ENCODE results near the gene SLC11A2.
"Not testable (repeated sequence)": the region's sequence is repeated elsewhere in the genome, so short reads cannot be mapped to it uniquely, and the experiment has no call there.

Gene SLC11A2

DNA sequence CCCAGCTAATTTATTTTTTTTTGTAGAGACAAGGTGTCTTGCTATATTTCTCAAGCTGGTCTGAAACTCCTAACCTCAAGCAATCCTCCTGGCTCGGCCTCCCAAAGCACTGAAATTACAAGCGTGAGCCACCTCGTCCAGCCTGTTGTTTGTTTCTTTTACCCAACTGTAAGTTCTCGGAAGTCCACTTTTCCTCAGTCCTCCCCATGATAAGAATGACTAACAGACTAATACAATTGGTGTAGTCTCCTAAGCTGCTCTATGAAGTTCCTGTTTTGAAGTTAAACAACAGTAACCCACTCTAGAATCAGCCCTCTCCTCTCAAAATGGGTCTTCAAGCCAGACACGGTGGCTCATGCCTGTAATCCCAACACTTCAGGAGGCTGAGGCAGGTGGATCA lies 37.3 kb downstream of the SLC11A2 start:
- no peak for DNase-seq

DNA sequence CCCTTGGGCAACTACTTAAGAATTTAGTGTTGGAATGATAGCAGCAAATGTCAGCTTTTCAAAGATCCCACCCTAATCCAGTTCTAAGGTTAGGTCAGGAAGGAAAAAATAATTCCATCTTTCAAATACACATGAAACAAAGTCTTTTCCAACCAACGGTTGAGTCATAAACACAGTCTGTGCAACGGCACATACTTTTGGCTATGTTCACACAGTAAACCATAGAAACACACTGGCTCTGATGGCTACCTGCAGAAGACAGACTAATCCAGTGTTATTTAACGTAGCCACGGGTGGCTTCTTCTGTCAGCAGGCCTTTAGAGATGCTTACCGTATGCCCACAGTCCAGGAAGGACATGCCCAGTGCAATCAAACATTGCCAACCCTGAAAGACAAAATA lies 38.1 kb downstream of the SLC11A2 start:
- no peak for DNase-seq

DNA sequence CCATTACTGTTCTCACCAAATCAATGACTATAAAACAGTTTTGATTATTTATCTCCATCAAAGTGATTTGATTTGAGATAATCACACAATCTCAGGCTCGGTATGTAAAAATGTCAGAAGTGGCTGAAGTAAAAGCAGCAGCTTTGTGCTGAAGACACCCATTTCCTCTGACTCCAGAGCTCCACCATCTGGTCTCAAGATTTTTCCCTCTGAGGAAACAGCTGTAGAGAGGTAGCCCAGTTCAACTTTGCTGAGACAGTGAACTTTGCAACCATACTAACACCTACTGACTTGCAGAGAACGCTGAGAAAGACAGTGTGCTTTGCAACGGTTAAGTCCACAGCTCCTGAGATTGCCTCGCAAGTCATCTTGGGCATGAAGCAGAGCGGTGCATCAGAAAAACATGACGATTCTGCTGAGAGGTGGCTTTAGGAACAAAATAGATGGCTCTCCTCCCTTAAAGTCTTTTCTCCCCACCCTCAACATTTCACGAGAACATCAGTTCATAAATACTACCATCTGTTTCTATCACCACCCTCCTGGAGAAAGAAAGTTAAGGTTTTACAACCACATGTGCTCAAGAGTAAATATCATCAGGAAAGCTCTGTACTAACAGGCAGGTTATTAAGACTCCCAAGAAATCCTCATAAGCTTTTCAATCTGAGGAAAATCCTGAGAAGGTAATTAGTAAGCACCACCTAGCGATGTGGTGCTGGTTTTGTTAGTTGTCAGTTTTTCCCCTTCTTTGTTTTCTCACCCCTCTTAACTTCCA lies 39.0 kb downstream of the SLC11A2 start:
- DNase-seq: no peak

DNA sequence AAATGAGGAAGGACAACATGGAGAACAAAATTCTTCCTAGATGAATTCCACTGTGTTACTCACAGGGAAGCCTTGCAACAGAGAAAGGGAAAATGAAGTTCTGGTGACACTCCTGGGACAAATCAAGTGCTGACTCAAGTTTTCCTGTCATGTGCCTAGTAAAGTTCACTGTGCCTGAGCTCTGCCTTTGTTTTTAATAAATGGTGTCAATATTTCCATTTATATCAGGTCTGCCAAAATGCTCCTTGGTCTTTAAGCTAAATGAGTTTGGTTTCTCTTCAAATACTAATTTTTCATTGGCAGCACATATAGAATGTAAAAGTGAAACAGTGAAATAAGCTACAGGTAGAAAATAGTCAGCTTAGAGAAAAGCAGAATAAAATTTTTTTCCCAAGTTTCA lies 40.9 kb downstream of the SLC11A2 start:
- no peak for DNase-seq

DNA sequence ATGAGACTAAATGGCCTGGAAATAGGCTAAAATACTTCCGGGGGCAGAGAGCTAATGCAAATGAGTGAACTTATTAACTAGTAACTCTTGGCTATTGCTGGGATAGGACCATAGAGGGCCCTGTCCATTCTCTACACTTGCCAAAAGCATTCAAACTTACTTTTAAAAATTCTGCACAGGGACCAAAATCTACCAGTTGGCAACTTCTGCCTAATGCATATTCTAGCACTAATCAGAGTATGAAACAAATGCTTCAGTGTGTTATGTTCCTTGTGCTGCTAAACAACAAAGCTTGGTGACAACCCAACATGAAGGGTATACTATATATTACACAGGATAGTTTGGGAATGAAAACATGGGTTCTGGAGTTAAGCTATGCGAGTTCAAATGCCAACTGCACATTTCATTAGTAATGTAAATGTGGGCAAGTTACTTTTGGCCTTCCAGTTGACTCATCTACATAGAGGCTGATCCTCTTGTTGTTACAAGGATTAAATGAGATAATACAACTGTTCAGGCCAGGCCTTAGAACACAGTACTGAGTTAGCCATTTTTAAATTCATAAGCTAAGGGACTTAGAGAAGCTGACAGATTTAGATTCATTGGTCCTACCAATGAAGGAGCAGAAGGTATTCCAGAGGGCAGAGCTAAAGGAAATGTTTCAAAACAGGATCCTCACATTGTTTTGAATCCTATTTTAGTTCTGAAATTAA lies 41.4 kb downstream of the SLC11A2 start:
- no peak for DNase-seq

DNA sequence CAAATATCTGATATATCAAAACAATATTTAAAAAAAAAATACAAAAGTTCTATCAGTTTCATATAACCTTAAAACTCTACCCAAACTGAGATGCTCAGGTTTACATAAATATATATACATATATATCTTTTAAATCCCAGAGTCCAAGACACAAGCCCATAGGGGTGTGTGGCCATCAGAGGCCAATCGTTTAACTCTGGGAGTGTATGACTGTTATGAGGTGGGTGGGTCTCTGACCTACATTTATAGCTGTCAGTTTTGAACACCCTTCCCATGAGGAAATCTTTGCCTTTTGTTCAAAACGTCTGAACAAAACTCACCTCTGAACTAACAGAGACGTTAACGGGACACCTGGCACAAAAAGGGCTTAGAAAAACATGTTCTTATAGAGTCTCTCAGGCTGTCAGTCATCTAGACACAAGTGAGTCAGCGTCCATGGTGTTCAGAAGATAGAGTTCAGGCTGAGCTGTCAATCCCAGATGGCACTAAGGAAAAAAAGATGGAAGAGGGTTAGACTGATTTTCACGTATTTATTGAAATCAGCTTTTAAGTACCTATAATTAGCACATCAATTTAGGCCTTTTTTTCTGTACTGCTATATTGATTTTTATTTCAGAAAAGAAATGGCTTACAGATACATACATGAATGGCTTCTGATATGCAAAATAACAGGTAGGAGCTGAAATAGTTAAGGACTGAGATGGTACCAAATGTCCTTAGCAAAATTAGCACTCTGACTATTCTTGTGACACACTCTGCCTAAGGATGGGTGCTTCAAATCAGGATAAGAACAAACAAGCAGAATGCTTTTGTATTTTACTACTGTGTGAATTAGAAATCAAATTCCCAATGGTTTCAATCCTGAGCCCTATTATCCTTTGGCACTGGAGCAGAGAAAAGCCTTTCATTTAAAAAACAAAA lies 44.6 kb downstream of the SLC11A2 start:
- no peak for DNase-seq

DNA sequence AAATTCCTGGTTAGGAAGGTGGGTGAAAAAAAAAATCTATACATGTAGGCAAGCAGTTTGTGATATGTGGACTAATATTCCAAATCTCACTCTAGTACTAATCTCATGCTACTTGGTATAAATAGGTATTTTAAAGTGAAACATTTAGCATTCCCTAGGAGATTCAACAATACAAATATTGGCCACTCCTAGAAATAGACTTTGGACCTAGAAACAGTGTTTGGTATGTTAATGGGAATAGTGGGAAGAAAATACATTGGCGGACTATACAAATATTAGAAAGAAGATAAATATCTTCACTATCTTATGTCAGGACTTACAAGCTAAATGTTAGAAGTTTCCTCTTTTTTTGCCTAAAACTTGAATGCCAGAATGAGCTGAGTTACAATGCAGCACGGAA lies 45.6 kb downstream of the SLC11A2 start:
- no peak for DNase-seq

DNA sequence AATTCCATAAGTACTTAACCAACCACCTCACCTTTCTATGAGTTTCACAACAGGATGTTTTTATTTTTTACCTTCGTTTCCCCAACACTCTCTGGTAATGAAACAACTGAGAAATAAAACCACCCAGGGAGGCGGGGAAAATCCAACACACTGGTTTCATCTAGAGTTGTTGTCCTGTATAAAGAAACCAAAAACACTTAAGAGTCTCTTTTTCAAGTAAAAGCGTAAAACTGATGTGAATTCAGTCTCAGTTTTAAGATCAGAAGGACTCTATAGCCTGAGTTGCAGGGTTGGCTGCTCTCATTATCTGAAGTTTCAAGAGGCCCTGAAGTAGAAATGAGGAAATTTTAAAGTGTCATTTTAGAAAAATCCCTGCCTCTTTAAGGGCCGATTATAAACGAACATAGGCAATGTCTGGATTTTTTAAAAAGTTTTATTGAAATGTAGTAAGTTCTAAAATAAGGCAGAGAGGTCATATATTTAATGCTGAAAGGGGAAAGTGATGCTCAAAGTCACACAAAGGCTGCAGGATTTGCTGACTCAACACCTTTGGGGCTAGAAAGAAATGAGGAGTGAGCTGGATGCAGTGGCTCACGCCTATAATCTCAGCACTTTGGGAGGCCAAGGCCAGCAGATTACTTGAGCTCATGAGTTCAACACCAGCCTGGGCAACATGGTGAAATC lies 46.7 kb downstream of the SLC11A2 start:
- DNase-seq: no peak

DNA sequence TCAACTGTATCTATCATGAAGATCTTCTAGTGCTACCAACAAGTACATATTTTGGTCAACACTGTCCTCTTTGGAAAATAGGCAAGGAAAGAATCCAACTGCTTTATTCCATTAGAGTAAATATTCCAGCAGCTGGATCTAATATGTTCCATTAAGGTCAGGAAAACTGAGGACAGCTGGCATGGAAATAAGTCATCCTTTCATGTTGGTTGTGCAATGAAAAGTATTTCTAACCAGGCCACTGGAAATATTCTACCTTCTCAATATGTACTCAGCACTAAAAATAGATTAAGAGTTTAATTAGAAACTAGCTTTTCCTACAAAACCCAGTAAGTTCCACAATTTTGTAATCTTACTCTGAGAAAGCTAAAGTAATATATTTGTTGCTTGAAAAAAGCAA lies 54.2 kb downstream of the SLC11A2 start:
- no peak for DNase-seq

DNA sequence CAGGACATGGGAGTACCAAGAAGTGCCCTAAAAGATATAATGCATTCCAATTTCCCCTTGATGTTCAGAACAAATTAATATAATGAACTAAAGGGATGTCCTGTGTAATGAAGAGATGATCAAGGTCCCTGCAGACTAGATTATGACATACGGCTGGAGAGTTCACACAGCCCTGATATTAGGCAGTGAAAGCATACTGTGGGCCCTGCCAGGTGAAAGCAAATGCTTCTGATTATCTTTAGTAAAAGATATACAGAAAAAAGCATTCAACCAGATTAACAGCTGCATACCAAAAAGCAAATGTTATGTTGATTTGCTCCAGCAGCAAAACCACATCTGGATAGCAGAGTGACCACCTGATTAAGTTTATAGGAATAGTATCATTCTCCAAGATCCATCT lies 61.8 kb downstream of the SLC11A2 start:
- no peak for DNase-seq

DNA sequence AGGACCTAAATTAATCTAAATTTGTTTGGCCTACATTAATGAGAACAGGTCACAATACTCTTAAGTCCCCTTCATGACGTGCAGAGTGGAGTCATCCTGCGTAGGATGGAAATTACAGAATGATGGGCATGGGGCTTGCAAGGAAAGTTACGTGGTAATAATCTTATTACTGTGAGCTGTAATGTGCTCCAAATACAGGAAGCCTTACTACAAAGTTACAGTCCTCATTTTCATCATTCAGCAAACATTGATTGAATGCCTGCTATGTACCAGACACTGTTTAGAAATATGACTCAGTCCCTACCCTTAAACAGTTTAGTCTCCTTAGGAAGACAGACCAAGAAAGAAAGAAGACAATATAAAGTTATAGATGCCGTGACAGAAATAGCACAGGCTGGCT lies 64.5 kb downstream of the SLC11A2 start:
- no peak for DNase-seq

DNA sequence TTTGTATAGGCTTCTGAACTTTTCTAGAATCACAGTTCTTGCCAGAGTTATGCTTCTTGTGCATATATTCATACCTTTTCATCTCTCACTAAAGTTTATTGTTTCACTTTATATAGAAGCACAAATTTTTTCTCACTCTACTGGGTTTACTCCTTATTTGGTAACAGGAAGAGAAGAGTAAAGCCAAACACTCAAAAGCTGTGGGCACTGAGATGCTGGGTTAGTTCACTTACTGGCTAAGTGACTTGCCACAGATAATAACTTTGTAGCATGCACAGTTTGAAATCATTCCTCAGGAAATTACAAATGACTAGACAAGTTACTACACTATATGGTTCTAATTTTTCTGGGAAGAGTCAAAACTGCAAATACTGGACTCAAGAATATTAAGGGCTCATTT lies 66.1 kb downstream of the SLC11A2 start:
- no peak for DNase-seq

DNA sequence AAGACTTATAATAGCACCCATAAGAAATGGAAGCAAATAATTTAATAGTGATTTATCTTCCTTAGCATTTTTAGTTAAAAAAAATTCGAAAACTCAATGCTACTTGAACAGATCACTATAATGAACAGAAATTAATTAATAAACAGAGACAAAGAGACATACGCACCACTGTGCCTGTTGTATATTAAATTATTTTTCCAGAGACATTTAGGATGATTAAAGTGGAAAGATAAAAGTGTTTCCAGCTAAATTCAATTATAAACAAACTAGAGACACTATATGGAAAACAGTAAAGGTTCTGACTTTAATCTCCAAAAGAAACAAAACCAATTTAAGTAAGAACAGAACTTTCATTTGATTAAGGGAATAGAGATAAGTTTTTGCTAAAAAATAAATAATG lies 70.5 kb downstream of the SLC11A2 start:
- DNase-seq: no peak

DNA sequence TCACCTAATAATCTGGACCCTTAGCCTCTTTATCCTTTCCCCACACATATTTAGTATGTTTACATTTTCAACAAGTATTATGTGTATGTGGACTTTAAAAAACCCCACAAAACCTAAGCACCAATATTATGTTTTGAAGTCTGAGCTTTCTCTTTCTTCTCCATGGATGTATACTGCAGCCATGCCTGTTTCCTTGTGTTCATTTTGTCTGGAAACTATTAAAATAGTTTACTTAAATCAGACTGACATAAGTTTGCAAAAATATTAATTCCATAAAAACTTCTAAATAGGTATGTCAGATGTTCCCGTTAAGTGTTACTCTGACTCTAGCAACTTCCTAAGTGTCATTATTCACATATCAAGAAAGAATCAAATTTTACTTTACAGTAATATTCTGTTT lies 70.9 kb downstream of the SLC11A2 start:
- no peak for DNase-seq

DNA sequence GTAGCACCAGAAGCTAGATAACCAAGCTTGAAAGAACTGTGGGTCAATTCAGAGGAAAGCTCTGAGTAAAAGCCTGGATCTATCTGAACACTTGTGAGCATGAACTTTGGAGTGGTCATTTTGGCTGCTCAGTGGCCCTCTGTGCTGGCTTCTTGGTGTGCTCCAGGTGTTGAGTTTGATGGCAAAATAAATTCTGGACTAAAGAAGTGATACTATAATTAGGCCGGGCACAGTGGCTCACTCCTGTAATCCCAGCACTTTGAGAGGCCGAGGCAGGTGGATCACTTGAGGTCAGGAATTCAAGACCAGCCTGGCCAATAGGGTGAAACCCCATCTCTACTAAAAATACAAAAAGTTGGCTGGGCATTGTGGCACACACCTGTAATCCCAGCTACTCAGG lies 71.4 kb downstream of the SLC11A2 start:
- DNase-seq: not testable (repeated sequence)

DNA sequence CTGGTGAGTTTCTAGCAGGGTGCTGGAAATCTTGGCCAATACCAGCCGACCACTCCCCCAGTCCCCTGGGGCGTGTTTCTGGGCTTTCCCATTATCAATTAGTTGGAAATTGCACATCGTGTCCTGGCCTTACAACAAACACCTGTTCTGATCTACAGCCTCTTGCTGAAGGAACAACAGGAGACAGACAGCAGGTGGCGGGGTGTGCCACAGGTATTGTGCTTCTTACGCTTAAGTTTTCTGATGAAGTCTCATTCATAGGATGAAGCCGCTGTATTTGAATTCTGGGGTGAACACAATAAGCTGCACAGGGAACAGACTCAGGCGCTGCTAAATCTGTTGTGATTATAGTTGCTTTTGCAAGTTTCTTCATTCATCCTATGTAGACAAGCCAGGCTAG lies 73.1 kb downstream of the SLC11A2 start:
- DNase-seq: no peak

DNA sequence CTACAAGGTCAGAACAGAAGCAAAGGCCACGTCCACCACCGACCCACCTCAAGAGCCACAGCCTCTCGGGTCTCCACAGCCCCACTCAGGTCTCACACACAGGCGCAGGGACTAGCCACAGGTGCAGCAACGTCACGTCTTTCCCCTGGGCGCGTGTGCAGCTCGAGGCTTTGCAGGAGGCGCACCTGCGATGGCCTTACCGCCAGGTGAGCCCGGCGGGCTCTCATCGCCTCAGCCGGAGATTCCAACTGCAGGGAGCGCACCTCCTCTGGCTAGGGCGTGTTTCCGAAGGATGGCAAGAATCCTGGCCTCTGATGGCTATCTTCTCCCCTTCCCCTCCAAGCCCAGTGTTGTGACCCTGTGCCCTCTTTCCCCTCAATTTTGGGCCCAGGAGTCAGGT lies 73.7 kb downstream of the SLC11A2 start, which contains the start of gene HIGD1C:
Gene HIGD1C (plus strand): TSS at position 35 of the 400 bp plus-strand sequence. CDS start 1,455 bp downstream, outside the sequence.
- DNase-seq: no peak

DNA sequence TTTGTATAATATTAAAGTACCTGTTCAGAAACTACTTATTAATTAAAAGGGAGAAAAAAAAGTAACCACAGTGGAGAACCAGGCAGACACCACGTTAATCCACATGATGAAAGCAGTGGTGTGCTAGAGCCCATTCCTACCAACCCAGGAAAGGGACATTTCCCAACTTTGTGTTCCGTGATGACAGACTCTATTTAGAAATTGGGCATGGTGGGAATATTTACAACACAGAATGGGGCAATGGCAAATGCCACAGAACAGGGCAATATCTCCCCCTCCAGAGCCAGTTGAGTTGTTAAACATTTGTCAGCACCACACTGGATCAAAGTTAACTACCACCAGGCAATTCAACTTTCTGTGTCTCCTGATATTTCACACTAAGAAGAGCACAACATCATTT lies 75.1 kb downstream of the SLC11A2 start:
- DNase-seq: no peak

DNA sequence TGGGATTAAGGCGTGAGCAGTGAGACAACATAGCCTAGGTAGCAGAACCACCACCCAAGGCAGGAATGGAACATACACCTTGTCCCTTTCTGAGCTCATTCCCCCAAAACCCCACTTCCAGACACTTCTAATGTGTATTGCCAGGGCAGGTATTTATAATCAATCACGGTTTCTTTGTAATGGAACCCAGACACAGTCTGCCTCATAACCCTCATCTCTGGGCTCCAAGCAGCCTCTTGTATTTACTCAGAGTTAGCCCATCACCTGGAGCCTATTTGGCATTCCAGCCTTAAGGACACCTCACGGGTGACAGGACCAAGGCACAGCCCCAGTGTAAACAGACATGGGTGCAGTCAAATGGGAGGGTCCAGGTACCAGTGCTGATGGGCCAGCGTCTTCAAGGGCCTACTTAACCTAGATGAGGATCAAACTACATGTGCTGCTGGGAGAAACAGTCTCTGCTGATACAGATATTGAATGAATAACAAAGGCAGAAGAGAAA lies 76.3 kb downstream of the SLC11A2 start:
- DNase-seq: no peak

DNA sequence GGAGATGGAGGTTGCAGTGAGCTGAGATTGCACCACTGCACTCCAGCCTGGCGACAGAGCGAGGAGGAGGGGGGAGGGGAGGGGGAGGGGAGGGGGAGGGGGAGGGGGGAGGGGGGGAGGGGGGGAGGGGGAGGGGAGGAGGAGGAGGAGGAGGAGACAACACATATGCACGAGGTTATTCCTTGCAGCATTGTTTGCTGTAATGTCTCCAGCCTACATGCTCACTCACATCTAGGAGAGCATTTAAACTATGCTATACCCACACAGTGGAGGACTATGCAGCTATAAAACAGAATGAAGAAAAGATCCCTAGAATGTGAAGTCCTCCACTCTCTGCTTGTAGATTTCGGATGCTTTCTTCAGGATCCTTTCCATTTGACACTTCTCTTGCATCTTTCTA lies 77.4 kb downstream of the SLC11A2 start:
- DNase-seq: no peak

DNA sequence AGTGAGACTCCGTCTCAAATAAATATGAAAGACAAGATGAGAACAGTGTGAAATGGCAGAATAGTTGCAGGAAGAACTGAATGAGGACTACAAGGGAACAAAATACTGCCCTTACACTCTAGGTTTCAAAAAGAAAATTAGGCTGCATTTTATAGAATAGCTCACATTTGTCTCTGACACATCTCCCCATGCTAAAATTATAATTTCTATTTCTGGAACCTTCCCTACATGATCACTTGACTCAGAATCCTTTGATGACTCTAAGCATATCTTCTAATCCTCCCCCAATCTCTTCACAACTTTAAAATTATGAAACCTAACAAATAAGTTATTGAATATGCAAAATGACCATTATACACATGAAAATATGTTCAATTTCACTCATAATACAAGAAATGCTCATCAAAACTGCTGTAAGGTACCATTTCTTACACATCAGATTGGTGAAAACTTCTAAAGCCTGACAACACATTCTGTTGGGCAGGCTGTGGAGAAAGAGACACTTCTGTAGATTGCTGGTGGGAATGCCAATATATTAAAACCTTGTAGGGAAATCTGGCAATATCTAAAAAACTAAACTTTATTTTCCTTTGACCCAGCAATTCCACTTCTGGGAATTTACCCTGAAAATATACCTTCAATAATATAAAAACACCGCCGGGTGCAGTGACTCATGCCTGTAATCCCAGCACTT lies 78.1 kb downstream of the SLC11A2 start:
- DNase-seq: no peak

DNA sequence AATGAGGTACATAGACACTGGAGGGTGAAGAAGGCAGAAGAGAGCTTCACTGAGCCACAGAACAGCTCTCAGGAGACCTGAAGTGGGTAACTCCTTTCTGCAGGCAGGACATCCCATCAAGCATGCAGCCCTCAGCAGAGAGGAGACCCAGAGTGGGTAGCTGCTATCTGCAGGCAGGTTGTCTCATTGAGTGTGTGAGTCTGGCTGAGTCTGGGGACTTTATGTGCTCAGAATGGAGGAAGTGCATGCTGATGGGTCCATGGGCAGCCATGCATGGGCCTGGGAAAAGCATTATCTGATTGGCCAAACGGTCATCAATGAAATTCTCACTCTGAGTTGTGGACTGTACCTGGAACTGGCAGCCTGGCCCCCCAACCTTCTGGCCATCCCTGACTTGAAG lies 88.5 kb downstream of the SLC11A2 start:
- DNase-seq: no peak

All from NCI-H2171 (cell line).